Neural crest cell (in vitro differentiated cells): ENCODE measurements around the gene ZNF468. TPM values are rescaled to one million over a fixed set of nuclear protein-coding genes. Genes with fewer than 3 reads are reported as not detected.
"Not testable (repeated sequence)": the region's sequence is repeated elsewhere in the genome, so short reads cannot be mapped to it uniquely, and the experiment has no call there.

Experiments
- DNase-seq: peaks from one replicate; pipeline ENCODE4 v3.0.0; 2021; ENCODE audit warnings: low read depth, mixed read lengths, low spot score
- H3K27ac Mint-ChIP-seq: one replicate; pipeline ENCODE4 v1.8.0; 2021; ENCODE audit warnings: mild to moderate bottlenecking, mixed read lengths; ENCODE audit not compliant: unreplicated experiment
- H3K27me3 Mint-ChIP-seq: 2 replicates; pipeline ENCODE4 v1.8.0; 2021; ENCODE audit warnings: low read depth, mild to moderate bottlenecking, mixed read lengths
- H3K36me3 Mint-ChIP-seq: 2 replicates; pipeline ENCODE4 v1.8.0; 2021; ENCODE audit warnings: low read depth, mild to moderate bottlenecking, mixed read lengths
- H3K4me1 Mint-ChIP-seq: 2 replicates; pipeline ENCODE4 v1.8.0; 2021; ENCODE audit warnings: mixed read lengths
- H3K4me3 Mint-ChIP-seq: one replicate; pipeline ENCODE4 v1.8.0; 2021; ENCODE audit warnings: mild to moderate bottlenecking, mixed read lengths
- H3K9me3 Mint-ChIP-seq: 2 replicates; pipeline ENCODE4 v1.8.0; 2021; ENCODE audit warnings: mixed read lengths
- long read RNA-seq: library from polyadenylated mRNA; unstranded; transcript quantifications from one replicate; pipeline ENCODE4 v2.0.0, GENCODE V29; 2020
- total RNA-seq: library from RNA; stranded (reverse); gene quantifications from 2 replicates; pipeline ENCODE4 v1.2.1, GENCODE V29; 2021
- TF ChIP-seq, protein P1 (sequence below): fragments of 200-600 bp; sonication (generic); conservative IDR thresholded peaks from 2 replicates; pipeline ENCODE4 v1.5.0; 2021; ENCODE audit warnings: antibody characterized with exemption, mild to moderate bottlenecking

Gene ZNF468
- total RNA-seq, result 20.9 and 27.9 TPM in 2 replicates
- long read RNA-seq, full-length matches to known transcripts, result 17 of 23 reads
- long read RNA-seq, partial matches to known transcripts, result 1 of 23 reads
- long read RNA-seq, other reads (novel, unspliced or antisense), result 5 of 23 reads

DNA sequence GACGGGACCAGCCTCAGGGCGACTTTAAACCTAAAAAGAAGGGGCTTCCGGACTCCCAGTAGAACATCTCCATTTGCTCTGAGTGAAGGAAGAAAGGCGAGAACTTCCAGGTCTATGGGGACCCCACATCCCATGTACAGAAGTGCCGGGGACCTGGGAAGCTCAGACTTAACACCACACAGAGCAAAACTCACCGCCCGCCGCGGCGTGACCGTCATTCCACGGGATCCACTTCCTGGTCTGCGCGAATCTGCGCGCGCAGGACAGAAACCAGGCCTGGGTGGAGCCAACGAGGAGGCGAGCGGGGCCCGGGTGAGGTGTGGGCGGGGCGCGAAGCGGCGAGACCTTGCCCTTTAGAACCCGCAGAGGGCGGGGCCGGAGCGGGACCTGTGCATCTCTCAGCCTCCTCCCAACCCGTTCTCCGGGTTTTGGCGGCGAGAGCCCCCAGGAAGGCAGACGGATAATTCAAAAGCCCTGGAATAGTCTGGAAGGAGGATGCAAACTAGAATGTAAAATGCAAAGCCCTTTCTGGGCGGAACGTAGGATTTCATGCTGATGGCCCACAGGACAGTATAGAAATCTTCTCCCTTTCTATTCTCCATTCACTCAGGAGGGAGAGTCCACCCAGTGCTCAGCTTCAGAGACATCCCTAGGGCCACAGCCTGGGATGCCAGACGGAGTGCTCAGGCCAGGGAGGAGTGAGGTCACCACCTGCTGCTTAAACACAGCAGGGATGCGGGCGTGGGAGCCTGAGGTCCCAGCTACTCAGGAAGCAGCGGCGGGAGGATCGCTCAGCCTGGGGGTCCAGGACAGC, at the start of gene ZNF468:
Gene ZNF468 (minus strand): TSS at position 242 of the 814 bp plus-strand sequence. CDS start 3,347 bp downstream, outside the sequence.
- not testable (repeated sequence) for H3K9me3 Mint-ChIP-seq, H3K36me3 Mint-ChIP-seq, H3K27me3 Mint-ChIP-seq
- peak within 1 kb of the TSS; percentile 96 for H3K4me3 Mint-ChIP-seq
- H3K27ac Mint-ChIP-seq, result peak within 1 kb of the TSS; percentile 94
- peaks cover 17% of the 10 kb centered on the region for H3K4me1 Mint-ChIP-seq
- peak; percentile 57 for DNase-seq

DNA sequence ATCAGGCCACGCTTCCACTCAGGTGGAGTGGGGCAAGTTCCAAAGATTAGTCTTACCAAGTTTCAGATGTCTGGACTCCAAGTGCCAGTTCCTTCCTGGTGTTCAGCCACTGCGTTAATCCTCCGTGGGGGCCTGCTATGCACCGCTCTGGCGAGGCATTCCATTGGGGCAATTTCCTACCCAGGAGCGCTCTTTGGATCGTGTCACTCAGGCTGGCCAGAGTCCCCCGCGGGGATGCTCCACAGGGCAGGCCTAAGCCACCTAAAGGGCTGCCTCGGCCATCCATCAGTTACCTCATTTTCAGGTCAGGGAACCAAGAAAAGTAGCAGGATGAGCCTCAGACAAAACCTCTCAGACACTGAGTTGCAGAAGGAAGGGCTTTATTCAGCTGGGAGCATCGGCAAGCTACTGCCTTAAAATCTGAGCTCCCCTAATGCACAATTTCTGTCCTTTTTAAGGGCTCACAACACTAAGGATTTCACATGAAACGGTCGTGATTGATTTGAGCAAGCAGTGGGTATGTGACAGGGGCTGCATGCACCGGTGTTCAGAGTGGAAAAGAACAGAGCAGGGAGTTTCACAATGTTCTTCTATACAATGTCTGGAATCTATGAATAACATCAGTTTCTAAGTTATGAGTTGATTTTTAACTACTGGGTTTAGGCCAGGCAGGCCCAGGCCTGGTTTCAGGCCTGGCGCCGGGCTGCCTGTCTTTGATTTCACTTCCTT, 46.8 kb upstream of the ZNF468 start:
- H3K27me3 Mint-ChIP-seq, DNase-seq, H3K27ac Mint-ChIP-seq, H3K4me3 Mint-ChIP-seq, H3K4me1 Mint-ChIP-seq, H3K9me3 Mint-ChIP-seq: not testable (repeated sequence)
- peaks cover 30% of the 10 kb centered on the region for H3K36me3 Mint-ChIP-seq

DNA sequence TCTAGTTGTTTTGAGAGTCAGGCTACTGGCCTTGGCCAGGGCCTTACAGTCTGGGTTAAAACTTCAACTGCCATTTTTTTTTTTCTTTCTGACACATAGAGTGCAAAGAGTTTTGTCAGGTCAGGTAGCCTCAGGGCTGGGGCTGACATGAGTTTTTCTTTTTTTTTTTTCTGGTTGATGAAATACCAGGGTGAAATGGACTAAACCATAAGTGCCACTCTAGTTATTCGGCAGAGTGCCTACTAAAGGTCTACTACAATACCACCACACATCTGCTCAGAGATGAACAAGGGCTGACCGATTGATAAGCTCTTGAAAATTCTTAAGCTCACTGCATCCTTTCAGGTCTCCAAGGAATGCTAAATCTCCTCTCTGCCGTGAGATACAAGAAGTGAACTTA, 44.4 kb upstream of the ZNF468 start:
- H3K4me1 Mint-ChIP-seq, result peaks cover 24% of the 10 kb centered on the region
- no peaks in the 10 kb centered on the region for H3K27me3 Mint-ChIP-seq
- no peak for DNase-seq
- H3K9me3 Mint-ChIP-seq, result peaks cover 2% of the 10 kb centered on the region
- H3K36me3 Mint-ChIP-seq, result peaks cover 17% of the 10 kb centered on the region
- no peak overlapping the region for H3K27ac Mint-ChIP-seq
- H3K4me3 Mint-ChIP-seq, result no peak overlapping the region
- TF ChIP-seq, protein P1, sequence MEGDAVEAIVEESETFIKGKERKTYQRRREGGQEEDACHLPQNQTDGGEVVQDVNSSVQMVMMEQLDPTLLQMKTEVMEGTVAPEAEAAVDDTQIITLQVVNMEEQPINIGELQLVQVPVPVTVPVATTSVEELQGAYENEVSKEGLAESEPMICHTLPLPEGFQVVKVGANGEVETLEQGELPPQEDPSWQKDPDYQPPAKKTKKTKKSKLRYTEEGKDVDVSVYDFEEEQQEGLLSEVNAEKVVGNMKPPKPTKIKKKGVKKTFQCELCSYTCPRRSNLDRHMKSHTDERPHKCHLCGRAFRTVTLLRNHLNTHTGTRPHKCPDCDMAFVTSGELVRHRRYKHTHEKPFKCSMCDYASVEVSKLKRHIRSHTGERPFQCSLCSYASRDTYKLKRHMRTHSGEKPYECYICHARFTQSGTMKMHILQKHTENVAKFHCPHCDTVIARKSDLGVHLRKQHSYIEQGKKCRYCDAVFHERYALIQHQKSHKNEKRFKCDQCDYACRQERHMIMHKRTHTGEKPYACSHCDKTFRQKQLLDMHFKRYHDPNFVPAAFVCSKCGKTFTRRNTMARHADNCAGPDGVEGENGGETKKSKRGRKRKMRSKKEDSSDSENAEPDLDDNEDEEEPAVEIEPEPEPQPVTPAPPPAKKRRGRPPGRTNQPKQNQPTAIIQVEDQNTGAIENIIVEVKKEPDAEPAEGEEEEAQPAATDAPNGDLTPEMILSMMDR, result no peak

DNA sequence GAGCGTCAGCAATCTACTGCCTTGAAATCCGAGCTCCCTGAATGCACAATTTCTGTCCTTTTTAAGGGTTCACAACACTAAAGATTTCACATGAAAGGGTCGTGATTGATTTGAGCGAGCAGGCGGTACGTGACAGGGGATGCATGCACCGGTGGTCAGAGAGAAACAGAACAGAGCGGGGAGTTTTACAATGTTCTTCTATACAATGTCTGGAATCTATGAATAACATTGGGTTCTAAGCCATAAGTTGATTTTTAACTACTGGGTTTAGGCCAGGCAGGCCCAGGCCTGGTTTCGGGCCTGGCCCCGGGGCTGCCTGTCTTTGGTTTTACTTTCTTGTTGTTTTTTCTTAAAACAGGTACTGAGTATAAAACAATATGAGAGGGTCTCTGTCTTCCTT, 41.2 kb upstream of the ZNF468 start:
- Mint-ChIP-seq H3K27ac (peak overlapping the region; percentile 99), H3K4me1 (peaks cover 38% of the 10 kb centered on the region), H3K4me3 (peak overlapping the region; percentile 98)
- H3K36me3 Mint-ChIP-seq, H3K27me3 Mint-ChIP-seq, DNase-seq, H3K9me3 Mint-ChIP-seq: not testable (repeated sequence)

DNA sequence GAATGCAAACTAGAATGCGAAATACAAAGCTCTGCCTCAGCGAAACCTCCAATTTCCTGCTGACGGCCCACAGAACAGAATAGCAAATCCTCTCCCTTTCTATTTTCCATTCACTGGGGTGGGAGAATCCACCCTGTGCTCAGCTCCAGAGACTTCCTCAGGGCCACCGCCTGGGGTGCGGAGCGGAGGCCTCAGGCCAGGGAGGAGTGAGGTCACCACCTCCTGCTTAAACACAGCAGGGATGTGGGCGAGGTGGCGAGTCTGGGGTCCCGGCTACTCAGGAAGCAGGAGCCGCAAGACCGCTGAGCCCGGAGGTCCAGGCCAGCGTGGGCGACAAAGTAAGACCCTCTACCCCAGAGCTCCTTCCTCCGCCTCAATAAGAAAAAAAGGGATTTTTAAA, 40.7 kb upstream of the ZNF468 start:
- DNase-seq, result peak; percentile 23
- no peaks in the 10 kb centered on the region for H3K9me3 Mint-ChIP-seq
- H3K4me3 Mint-ChIP-seq, result peak overlapping the region; percentile 98
- peak overlapping the region; percentile 99 for H3K27ac Mint-ChIP-seq
- TF ChIP-seq, protein P1, result no peak
- H3K36me3 Mint-ChIP-seq, result peaks cover 7% of the 10 kb centered on the region
- H3K27me3 Mint-ChIP-seq, result no peaks in the 10 kb centered on the region
- peaks cover 38% of the 10 kb centered on the region for H3K4me1 Mint-ChIP-seq

DNA sequence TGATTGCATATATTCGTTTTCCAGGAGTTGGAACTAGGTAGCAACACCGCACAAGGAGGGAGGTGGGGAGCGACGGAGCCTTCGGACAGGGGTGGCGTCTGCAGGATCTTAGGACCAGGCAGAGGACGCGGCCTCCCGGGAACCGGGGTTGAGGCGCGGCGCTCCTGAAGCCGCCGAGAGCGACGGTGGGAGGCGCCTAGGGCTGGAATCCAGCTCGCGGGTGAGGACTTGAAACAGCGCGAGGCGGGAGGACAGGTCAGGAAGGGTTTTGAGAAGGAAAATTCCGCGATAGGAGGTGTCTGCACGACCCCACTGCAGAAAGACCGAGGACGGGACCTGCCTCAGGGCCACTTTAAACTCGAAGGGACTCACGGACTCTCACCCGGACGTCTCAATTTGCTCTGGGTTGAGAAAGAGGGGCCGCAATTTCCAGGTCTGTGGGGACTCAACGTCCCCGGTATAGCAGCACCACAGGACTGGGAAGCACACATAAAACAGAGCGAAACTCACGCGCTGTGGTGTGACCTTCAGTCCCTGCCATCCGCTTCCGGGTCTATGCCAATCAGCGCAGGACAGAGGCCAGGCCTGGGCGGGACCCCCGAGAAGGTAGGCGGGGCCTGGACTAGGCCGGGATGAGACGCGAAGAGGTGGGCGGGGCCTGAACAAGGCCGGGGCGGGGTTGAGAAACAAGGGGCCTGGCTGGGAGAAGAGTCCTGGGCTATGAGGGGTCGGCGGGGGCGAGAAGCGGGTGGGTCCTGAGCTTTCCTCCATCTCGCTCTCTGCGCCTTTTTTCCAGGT, 39.9 kb upstream of the ZNF468 start, which contains the start of gene ZNF320:
Gene ZNF320 (minus strand): TSS at position 498 of the 798 bp plus-strand sequence. CDS start 7,380 bp downstream, outside the sequence.
- no peaks in the 10 kb centered on the region for H3K27me3 Mint-ChIP-seq
- DNase-seq, result peak; percentile 98
- H3K27ac Mint-ChIP-seq, result peak within 1 kb of the TSS; percentile 99
- TF ChIP-seq, protein P1, result no peak
- H3K4me3 Mint-ChIP-seq, result peak within 1 kb of the TSS; percentile 98
- H3K9me3 Mint-ChIP-seq, result no peaks in the 10 kb centered on the region
- H3K4me1 Mint-ChIP-seq, result peaks cover 44% of the 10 kb centered on the region
- H3K36me3 Mint-ChIP-seq, result peaks cover 7% of the 10 kb centered on the region
